Measurements from ENCODE around the gene RMND1.
"Not testable (repeated sequence)": the region's sequence is repeated elsewhere in the genome, so short reads cannot be mapped to it uniquely, and the experiment has no call there.

RMND1 gene

DNA sequence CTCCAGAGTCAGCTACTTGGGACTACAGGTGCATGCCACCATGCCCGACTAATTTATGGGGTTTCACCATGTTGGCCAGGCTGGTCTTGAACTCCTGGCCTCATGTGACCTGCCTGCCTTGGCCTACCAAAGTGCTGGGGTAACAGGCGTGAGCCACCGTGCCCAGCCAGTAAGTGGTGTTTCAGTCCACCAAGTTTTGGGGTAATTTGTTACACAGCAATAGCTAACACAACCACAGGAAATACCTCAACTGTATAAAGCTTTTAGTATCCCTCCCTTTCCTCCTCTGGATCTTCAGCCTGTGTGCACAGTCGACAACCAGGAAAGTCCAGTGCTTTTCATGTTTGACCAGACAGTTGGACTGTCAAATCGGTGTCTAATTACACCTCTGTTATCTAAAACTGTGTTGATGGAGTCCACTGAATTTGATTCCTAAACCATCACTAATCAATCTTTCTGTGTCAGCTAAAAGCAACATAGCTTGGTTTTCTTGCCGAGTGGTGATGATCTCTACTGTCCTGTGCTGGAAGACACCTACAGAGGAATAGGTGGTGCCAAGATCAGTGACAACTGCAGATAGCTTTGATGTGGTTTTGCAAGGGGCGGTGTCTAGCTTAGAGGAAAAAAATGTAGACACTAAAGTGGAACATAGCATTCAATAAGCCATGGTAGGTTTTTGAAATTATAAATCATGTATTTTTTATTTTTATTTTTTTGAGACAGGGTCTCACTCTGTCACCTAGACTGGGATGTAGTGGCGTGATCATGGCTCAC lies 38.4 kb downstream of the RMND1 start:
- no peak for DNase-seq

DNA sequence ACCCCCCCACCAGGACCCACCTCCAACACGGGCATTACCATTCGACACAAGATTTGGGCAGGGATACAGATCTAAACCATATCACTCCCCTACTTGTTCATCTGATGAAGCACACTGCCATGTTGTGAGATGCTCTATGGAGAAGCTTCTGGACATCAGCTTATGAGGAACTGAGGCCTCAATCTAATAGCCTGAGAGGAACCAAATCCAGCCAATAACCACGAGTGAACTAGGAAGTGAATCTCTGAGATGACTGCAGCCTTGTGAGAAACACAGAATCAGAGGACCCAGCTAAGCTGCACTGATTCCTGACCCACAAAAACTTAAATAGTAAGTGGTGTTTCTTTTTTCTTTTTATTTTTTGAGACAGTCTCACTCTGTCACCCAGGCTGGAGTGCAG lies 39.0 kb downstream of the RMND1 start:
- DNase-seq: no peak

DNA sequence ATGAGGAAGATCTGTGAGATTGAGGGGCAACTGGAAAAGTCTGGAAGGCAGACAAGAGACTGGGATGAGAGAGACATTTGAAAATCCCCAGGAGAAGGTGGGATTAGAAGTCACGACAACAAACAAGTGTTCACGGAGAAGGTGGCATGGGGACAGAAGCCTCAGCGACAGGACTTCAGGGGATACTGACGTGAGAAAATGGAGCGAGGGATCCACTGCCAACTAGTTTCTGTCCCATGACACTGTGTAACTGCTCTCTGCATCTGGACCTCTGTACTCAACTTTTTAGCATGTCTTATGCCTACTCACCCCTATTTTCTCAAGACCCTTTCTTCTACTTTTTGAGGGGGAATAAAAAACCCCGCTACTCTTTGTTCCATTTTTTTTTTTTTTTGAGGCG lies 42.2 kb downstream of the RMND1 start:
- DNase-seq: no peak

DNA sequence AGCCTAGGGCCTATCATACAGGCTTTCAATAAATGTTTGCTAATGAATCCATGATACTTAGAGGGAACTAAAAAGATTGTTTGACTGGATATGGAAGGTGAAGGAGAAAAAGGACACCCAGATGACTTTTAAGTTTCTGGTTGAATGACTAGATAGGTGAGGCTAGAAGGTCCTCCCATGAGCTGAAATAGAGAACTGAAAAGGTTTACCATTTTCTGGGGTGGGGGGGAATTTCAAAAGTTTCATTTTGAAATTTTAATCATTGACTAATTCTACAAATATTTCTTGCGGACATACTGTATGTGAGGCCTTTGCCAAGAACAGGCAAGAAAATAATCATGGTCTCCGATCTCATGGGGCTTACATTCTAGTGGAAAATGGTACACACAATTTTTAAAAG lies 42.7 kb downstream of the RMND1 start:
- DNase-seq: no peak

DNA sequence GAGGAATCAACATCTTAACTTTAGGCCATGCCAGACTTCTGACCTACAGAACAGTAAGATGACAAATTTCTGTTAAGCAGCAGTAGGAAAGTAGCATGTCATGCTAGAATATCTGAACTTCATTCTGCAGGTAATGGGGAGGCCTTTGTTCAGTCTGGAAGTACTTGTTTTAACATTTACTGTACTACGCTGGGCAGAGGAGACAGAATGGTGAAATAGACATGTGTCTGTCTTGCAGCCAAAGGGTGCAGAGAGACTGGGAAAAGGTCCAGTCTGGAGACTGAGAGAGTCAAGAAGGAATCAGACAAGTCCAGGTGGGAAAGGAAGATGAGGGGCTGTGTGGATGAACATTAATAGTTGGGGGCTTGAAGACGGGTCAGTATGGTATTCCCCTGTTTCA lies 43.1 kb downstream of the RMND1 start:
- no peak for DNase-seq

DNA sequence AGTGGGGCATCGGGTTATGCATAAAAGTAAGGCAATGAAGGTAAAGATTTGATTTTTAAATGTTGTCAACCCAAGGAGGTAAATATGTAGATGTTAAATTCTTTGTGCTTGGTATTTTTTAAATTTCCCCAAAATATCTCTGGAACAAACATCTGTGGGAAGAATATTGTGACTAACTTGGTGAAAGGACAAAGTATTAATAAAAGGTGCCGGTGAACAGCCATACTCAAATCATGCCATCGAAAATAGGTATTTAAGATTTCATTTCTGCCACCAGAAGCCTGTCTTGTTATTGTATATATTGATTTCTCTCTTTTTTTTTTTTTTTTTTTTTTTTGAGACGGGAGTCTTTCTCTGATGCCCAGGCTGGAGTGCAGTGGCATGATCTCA lies 48.0 kb downstream of the RMND1 start:
- no peak for DNase-seq

DNA sequence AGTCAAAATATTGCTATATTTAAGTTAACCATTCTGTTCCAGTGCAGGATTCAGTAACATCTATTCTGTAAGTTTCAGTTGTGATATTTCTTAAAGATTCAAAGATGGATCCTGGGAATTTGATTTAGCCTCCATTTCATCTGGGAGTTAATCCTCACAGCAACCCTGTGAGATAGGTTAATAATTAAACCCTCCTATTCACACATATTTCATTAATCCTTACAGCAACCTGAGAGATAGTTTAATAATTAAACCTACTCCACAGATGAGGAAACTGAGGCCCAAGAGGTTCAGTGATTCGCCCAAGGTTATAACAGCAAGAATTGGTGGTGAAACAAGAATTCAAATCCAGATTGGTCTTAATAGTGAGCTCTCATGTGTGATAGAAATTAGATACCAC lies 49.7 kb downstream of the RMND1 start:
- DNase-seq: no peak

DNA sequence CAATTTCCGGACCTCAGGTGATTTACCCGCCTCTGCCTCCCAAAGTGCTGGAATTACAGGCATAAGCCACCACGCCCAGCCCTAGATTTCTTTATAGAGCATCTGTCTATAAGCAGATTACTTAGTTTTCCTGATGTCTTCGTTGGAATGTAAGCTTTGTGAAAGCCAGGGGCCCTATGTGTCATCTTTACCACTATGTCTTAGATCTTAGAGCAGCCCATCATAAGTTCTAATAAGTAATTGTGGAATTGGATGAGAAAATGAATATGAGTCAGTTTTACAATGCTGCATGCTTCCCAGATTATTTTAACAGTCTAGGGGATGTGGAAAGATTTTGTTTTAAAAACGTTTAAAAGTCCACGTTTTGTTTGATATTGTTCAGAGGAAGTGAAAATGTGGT lies 51.5 kb downstream of the RMND1 start:
- no peak for DNase-seq

DNA sequence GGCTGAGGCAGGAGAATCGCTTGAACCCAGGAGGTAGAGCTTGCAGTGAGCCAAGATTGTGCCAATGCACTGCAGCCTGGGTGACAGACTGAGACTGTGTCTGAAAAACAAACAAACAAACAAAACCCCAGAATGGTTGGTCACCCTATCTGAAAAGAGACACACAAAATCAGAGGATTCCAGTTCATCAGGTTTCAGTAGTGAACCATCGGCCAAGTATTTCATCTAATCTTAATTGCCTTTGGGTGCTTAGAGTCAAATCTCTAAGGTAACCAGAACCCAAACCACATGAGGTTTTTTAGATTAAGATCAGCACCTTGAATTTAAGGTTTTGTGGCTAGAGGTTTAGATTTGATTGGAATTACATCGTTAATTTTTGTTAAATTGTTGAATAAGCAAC lies 52.2 kb downstream of the RMND1 start:
- DNase-seq: no peak

DNA sequence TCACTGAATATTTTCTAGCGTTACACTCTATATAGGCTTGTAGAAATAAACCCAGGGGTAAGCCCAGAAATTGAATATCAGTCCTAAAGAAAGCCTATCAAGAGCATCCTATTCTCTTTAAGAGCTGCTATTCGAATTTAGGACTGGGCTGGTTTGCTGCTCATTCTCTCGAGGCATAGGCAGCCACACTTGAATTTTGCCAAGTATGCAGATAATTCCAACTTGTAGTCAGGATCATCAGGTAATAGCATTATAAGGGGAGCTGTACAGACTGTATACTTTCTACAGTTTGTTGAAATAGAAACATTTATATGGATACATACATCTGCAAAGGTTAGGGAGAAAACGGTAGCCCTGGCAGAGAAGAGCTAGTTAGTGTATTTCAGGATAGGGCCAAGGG lies 58.5 kb downstream of the RMND1 start:
- DNase-seq: no peak

DNA sequence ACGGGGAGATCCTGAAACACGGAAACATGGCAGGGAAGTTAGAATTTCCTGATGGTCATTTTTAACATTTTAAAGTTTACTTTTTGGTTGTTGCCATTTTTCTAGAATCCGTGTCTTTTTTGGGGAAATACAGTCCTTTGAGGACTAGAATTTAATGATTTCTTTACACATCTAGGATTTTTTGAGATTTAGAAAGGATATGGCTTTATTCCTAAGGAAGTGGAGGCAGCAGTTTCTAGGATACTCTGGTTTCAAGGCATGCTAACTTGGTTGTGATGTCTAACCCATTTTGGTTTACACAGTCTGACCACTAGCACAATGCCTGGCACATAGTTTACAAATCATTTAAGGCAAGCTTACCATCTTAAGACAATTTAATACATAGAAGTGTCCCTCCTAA lies 59.5 kb downstream of the RMND1 start:
- no peak for DNase-seq

DNA sequence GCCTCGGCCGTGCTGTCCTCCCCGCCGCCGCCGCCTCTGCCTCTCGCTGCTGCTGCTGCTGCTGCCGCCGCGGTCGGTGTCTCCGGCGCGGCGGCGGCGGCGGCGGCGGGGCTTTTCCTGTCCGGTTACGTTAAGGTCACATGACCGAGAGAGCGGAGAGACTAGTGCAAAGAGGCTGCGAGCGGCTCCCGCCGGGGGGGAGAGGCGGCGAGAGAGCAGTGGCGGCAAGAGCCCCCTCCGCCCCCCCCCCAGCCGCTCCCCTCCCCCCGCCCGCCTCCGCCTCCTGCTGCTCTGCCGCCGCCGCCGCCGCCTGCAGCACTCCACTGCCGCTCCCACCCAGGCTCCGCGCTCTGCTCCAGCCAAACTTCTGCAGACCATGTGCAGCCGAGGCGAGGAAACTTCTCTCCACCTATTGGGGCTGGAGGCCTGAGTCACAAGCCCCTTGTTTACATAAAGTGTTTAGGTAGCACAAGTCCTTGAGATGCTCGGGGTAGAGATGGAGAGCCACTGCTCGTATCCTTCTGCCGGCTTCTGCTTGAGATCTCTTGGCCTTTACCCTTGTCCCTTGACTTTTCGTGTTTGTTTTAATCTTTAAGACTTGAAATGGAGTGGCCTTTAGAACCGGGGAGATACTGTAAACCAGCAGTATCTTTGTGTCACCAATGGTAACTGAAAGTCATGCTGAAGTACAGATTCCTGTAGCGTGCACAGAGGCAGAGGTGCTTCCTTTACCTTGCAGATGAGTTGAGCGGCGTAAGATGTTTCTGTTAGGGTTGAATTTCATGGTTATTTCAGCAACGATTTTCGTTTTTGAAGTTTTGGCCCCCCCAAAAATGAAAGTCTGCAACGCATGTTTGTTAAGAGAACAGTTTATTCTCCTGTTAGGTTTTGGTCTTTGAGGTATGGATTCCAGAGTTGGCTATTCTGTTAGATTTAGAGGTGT lies 60.2 kb downstream of the RMND1 start, which contains the start of gene ZBTB2:
ZBTB2 (minus strand) TSS at position 89 of the 943 bp plus-strand sequence. CDS start 17,922 bp downstream, outside the sequence.
- peak; percentile 30 for DNase-seq

DNA sequence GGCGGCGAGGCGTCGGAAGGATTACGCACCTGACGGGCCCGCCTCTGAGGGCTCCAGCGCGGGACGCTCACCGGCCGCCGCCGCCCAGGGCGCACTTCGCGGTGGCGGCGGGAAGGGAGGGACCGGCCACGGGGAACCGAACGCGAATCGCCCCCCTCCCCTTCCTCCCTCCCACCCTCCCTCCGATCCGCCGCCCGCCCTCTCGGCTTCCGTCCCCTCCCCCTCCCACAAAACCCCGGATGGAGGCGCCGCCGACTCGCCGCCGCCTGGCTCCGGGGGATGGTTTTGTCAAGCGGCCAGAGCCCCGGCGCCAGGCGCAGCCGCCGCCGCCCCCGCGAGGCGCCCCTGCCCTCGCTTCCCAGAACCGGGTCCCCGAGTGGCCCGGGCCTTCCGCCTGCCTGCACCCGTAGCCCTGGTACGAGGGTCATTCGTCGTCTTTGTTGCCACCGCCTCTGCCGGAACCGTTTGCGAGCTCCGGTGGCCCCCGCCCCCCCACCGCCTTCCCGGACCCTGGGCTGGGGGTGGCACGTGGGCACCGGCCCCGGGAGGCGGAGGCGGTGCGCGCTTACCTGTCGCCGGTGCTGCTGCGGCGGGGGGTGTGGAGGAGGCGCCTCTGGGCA lies 61.0 kb downstream of the RMND1 start:
- no peak for DNase-seq

DNA sequence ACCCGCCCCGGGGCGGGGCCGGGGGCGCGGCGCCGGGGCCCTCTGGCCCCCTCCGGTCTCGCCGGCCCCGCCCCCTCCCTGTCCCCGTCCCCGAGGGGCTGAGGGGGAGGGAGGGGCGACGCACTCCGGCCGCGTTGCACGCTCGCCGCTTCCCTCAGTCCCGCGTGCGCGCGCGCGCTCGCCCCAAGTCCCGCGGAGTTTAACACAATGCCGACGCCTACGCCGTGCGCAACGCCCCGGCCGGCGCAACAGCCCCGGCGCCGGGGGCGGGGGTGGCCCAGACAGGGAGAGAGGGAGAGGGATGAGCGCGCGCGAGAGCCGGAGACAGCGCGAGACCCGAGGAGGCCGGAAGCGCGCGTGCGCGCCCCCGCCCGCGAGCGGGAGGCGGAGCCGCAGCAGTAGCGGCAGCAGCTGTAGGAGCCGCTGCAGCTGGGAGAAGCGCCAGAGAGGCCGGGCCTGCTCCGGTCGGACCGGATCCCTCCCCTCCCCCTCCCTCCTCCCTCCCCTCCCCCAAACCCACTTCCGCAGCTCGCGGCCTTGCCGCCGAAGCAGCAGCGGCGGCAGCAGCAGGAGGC lies 61.6 kb downstream of the RMND1 start:
- peak; percentile 92 for DNase-seq

DNA sequence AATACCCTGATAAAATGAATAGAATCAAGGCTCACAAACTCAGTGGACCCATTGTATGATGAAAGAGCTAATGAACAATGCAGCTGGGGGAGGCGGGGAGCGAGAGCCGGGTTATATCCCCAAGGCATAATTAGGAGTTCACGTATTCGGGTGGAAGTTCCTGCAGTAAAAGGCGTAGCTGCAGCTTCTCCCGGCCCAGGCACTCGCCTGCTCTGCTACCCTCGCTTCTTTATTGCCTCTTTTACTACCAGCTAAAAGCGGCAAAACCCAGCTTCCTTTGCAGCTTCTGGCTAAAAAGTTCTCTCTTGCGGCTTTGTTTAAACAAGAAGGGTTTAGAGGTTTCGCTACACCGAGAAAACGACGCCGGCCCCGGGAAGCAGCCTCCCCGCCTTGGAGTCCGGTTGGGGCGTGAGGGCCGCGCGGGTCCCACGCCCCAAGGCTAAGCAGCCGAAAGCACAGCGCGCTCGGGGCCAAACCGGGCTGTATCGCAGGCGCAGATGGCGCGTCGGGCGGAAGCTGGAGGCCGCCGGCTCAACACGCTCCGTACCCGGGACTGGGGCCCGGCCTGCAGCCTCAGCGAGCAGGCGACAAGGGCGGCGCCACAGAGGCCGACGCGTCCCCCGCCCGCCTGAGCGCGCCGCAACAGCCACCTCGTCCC lies 62.2 kb downstream of the RMND1 start:
- DNase-seq: no peak

DNA sequence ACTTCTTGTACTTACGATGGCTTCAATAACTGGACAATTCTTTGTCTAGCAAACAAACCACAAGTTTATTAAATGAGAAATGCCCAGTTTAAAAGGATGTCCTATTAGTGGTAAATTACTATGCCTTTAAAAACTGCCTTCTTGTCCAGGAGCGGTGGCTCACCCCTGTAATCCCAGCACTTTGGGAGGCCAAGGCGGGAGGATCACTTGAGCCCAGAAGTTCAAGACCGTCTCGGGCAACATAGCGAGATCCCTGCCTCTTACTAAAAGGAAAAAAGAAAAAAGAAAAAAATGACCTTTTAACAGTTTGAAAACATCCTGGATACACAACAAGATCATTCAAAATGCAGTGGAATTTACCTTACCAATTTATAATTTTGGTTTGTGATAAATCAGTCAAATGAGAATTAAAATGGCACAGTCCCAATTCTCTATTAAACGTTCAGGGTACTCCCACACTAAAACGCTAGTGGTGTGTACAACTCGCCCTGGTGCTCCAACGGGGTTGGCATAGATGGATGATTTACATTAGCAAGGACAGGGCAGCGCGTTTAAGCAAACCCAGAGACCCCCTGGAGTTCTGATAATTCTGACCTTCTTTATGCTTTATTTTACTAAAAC lies 62.8 kb downstream of the RMND1 start:
- no peak for DNase-seq

DNA sequence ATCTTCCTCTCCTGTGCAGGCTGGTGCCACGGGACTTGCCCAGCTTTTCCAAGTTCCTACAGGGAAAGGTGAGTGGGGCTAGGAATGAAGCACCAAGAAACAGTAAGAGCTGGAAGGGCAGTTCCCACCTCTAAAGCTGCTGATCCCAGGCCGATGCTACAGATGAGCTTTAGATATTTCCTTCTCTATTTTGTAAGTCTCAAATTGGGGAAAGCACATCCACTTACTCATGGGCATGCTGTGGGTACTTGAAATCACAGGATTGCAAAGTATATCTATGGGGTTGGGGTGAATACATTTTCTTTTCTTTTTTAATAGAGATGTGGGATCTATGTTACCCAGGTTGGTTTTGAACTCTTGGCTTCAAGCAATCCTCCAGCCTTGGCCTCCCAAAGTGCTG lies 63.7 kb downstream of the RMND1 start:
- no peak for DNase-seq

DNA sequence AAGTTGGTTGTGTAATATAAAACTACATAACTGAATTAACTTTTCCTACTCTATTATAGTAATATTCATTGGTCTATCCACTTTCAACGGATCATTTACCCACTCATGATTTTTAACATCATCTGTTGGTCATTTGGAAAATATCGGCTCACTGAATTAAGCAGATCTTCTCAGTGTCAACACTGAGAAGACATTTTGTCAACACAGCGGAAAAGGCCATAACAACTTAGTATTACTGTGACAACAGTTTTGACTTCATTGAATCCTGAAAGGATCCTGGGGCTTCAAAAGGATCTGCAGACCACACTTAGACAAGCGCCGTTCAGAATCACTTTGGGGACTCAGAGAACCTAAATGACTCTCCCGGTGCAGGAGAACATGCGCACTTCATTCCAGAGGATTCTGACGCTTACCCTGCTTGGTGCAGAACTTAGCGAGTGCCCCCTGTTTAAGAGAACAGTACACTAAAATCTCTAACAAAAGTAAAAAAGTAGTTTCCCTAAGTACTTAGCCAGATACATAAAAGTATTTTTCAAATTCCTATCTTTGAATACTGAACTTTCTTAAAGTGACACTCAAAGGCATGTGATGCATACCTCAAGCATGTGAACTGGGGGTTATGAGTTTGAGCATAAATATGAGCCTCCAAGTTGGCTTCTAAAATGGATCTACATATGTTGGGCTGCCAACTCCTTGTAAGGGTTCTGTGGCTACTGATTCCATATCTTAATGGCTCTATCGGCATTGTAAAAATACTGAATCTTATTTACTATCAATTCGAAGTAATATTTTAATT lies 64.6 kb downstream of the RMND1 start:
- no peak for DNase-seq

DNA sequence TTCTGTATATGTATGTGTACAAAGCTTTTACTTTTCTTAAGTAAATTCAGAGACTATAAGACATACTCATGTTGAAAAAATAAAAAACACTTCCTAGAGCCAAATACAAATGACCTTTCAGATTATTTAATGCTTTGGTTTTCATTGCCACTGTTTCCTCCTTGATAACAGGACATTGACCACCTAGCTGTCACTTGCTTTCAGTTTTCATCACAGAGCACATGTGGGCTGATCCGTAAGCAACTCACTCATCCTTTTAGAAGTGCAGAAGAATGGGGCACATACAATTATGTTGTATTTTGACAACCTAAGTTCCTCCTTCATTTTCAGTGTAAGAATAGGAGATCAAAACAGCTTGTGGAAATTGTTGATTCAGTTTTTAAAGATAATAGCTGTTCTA lies 66.7 kb downstream of the RMND1 start:
- no peak for DNase-seq

DNA sequence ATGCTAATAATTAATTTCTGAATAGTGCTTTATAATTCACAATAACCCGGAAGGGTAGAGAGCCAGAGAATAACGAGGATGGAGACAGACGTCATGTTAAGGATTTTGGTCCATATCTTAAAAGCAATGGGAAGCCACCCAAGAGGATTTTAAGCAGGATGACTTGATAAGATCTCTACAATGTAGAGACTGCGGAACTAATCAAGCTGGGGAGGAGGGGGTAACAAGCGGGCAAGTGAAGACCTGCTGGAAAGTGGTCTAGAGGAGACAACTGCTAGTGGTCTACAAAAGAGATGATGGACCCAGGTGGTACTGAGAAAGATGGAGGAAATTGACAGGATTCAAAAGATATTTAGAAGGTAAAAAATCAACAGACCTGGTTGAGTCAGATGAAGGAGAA lies 67.8 kb downstream of the RMND1 start:
- no peak for DNase-seq

DNA sequence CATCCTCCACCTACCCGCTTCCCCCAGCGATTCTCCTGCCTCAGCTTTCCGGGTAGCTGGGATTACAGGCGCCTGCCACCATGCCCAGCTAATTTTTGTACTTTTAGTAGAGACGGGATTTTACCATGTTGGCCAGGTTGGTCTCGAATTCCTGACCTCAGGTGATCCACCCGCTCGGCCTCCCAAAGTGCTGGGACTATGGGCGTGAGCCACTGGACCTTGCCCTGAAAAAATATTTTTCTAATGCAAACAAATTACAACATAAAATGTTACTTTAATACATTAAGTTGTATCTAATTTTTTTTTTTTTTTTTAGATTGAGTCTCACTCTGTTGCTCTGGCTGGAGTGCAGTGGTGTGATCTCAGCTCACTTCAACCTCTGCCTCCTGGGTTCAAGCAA lies 69.3 kb downstream of the RMND1 start:
- not testable (repeated sequence) for DNase-seq

All from SHP77 treated with DMSO at 0.1 percent for 48 hours (cell line).